Keratinocyte (primary cell): ENCODE results near the gene PLEKHA8. TPM values are rescaled to one million over a fixed set of nuclear protein-coding genes. Genes with fewer than 3 reads are reported as not detected.

ENCODE experiments used
- DNase-seq: peaks from one replicate; pipeline ENCODE4 v3.0.0-alpha.2; 2011; ENCODE audit warnings: low read depth, missing footprints, low spot score
- FAIRE-seq: peaks from 2 replicates; lab custom pipeline; 2011; peaks lifted over from hg19 to GRCh38; lab: Jason Lieb, UNC
- H2AFZ ChIP-seq: 2 replicates; pipeline ENCODE4 v1.6.0; 2012; ENCODE audit warnings: low read length, control low read depth, inconsistent platforms; ENCODE audit not compliant: control insufficient read depth
- H3K27ac ChIP-seq: 2 replicates; pipeline ENCODE4 v1.5.1; 2011; ENCODE audit warnings: low read length; ENCODE audit not compliant: control insufficient read depth, insufficient read depth
- H3K27me3 ChIP-seq: 3 replicates; pipeline ENCODE4 v1.6.0; 2011; ENCODE audit warnings: low read length; ENCODE audit not compliant: control insufficient read depth, insufficient read depth; ENCODE audit errors: extremely low read depth
- H3K36me3 ChIP-seq, 2 experiments: 2 replicates in 1 of 2; 3 replicates in 1 of 2; pipeline ENCODE4 v1.5.1; 2011; ENCODE audit warnings: low read length in 2 of 2, mild to moderate bottlenecking in 1 of 2; ENCODE audit not compliant: control insufficient read depth in 2 of 2, insufficient read depth in 2 of 2; ENCODE audit errors: extremely low read depth in 1 of 2
- H3K4me1 ChIP-seq: 3 replicates; pipeline ENCODE4 v1.5.1; 2011; ENCODE audit warnings: low read length; ENCODE audit not compliant: control insufficient read depth, insufficient read depth; ENCODE audit errors: extremely low read depth
- H3K4me2 ChIP-seq: 3 replicates; pipeline ENCODE4 v1.6.0; 2011; ENCODE audit warnings: low read depth, low read length; ENCODE audit not compliant: control insufficient read depth, insufficient read depth; ENCODE audit errors: extremely low read depth
- H3K4me3 ChIP-seq, 3 experiments: fragments of 200-600 bp in 1 of 3; sonication (generic) in 1 of 3; 2 replicates in 2 of 3; 3 replicates in 1 of 3; pipeline ENCODE4 v1.5.1; 2011 to 2016; ENCODE audit warnings: low read length in 3 of 3, mild to moderate bottlenecking in 3 of 3, control low read depth in 2 of 3, inconsistent platforms in 1 of 3, low read depth in 1 of 3, mixed read lengths in 1 of 3, mixed run types in 1 of 3, moderate library complexity in 1 of 3; ENCODE audit not compliant: control insufficient read depth in 2 of 3, insufficient read depth in 2 of 3; ENCODE audit errors: extremely low read depth in 1 of 3
- H3K79me2 ChIP-seq: 2 replicates; pipeline ENCODE4 v1.6.0; 2012; ENCODE audit warnings: low read length; ENCODE audit not compliant: control insufficient read depth, insufficient read depth
- H3K9ac ChIP-seq: 3 replicates; pipeline ENCODE4 v1.6.0; 2011; ENCODE audit warnings: low read length; ENCODE audit not compliant: control insufficient read depth, insufficient read depth; ENCODE audit errors: extremely low read depth
- H3K9me1 ChIP-seq: 3 replicates; pipeline ENCODE4 v1.6.0; 2011; ENCODE audit warnings: low read length; ENCODE audit not compliant: control insufficient read depth, insufficient read depth; ENCODE audit errors: extremely low read depth
- H3K9me3 ChIP-seq: 2 replicates; pipeline ENCODE4 v1.5.1; 2012; ENCODE audit warnings: low read depth, low read length; ENCODE audit not compliant: control insufficient read depth
- H4K20me1 ChIP-seq: 3 replicates; pipeline ENCODE4 v1.6.0; 2011; ENCODE audit warnings: low read length; ENCODE audit not compliant: control insufficient read depth, insufficient read depth; ENCODE audit errors: extremely low read depth
- EZH2 ChIP-seq: IDR thresholded peaks from one replicate; pipeline ENCODE4 v1.6.1; 2012; ENCODE audit warnings: inconsistent platforms, mild to moderate bottlenecking, low read length, moderate library complexity
- dilution Hi-C: fragments of 300-500 bp; cut with MboI; formaldehyde crosslinking; loops from one replicate; pipeline ENCODE4 v1.7.0; 2020; ENCODE audit warnings: low sequenced_read_pairs; ENCODE audit not compliant: extremely low pct_ligation_motif_present
- polyA plus RNA-seq, 5 experiments: library from polyadenylated mRNA; depleted of rRNA in 3 of 5; stranded (reverse) in 3 of 5; stranded (forward) in 1 of 5; unstranded in 1 of 5; fragments of >200 nt; gene quantifications; 1 replicate in 1 of 5; 2 replicates in 3 of 5; 3 replicates in 1 of 5; pipeline versions ENCODE4 v1.2.1 to v1.2.3, GENCODE V29; 2011 to 2012; ENCODE audit warnings: missing spikeins in 2 of 5, low read depth in 1 of 5, low replicate concordance in 1 of 5
- TF ChIP-seq, protein P1 (sequence below), 3 experiments: IDR thresholded peaks in 1 of 3; conservative IDR thresholded peaks in 1 of 3; optimal IDR thresholded peaks in 1 of 3; 2 replicates in 2 of 3; 3 replicates in 1 of 3; pipeline versions ENCODE3 to v1.5.1; 2011; ENCODE audit warnings: low read length in 3 of 3, mild to moderate bottlenecking in 3 of 3, moderate library complexity in 2 of 3, control low read depth in 1 of 3, inconsistent platforms in 1 of 3; ENCODE audit not compliant: insufficient read depth in 2 of 3; ENCODE audit errors: extremely low read depth in 1 of 3

Gene PLEKHA8
- polyA plus RNA-seq, 1 donor (not counting 4 experiments of a cell fraction or from before 2014, with no cell fraction given), result 9.6 TPM

DNA sequence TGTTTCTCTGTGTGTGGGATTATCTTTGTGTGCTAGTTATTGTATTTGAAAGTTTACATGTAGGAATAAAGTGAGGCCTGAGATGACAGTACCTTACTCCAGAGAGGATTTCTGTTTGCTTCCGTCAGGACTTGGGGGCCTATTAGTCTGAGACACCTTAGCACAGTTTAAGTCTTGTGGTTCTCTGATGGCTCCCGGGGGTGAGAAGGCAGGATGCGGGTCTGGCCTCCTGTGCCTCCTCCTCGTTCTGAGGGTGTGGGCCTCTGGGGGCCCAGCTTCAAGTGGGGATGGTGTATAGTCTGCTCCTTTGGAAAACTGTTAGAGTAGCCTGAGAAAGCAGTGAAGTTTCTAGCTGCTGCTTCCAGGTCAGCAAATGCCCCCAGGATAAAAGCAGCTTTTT lies 119.0 kb downstream of the PLEKHA8 start:
- H3K79me2 ChIP-seq, result peaks cover 2% of the 10 kb centered on the region
- no peak overlapping the region for H2AFZ ChIP-seq
- H3K9me1 ChIP-seq, result no peaks in the 10 kb centered on the region
- H3K4me3 ChIP-seq, result no peak overlapping the region
- no peaks in the 10 kb centered on the region for H3K36me3 ChIP-seq
- H3K9ac ChIP-seq, result no peak overlapping the region
- no peak overlapping the region for H3K4me2 ChIP-seq
- H4K20me1 ChIP-seq, result no peaks in the 10 kb centered on the region
- no peaks in the 10 kb centered on the region for H3K27me3 ChIP-seq
- no peak for TF ChIP-seq EZH2
- TF ChIP-seq, protein P1, sequence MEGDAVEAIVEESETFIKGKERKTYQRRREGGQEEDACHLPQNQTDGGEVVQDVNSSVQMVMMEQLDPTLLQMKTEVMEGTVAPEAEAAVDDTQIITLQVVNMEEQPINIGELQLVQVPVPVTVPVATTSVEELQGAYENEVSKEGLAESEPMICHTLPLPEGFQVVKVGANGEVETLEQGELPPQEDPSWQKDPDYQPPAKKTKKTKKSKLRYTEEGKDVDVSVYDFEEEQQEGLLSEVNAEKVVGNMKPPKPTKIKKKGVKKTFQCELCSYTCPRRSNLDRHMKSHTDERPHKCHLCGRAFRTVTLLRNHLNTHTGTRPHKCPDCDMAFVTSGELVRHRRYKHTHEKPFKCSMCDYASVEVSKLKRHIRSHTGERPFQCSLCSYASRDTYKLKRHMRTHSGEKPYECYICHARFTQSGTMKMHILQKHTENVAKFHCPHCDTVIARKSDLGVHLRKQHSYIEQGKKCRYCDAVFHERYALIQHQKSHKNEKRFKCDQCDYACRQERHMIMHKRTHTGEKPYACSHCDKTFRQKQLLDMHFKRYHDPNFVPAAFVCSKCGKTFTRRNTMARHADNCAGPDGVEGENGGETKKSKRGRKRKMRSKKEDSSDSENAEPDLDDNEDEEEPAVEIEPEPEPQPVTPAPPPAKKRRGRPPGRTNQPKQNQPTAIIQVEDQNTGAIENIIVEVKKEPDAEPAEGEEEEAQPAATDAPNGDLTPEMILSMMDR (optimal IDR thresholded peaks at IDR 0.05 in 1 of 3, IDR thresholded peaks at IDR 0.05 in 1 of 3, conservative IDR thresholded peaks at IDR 0.05 in 1 of 3; ENCODE audit: extremely low read depth in 1 of 3, insufficient read depth in 2 of 3, low read length in 3 of 3), result no peak
- no peak overlapping the region for H3K27ac ChIP-seq
- dilution Hi-C loops, result no loop called here
- peaks cover 39% of the 10 kb centered on the region for H3K4me1 ChIP-seq
- no peak for FAIRE-seq
- H3K9me3 ChIP-seq, result no peaks in the 10 kb centered on the region
- no peak for DNase-seq

DNA sequence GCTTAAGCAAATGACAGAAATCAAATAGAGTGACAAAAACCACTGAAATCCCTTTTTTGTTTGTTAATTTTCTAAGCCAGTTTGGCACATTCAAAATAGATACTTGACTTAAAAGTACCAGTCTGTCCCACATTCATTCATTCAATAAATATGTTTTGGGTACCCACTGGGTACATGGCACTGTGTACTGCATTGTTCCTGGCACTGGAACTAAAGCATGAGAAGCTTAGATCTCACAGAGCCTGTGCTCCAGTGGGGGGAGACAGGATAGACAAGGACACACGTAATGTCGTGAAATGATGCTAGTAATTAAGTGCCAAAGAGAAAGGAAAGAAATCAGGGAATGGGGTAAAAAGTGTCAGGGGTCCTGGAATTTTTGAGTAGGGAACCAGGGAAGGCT lies 119.6 kb downstream of the PLEKHA8 start:
- DNase-seq (no peak), FAIRE-seq (no peak)
- TF ChIP-seq, protein P1 (optimal IDR thresholded peaks at IDR 0.05 in 1 of 3, IDR thresholded peaks at IDR 0.05 in 1 of 3, conservative IDR thresholded peaks at IDR 0.05 in 1 of 3; ENCODE audit: extremely low read depth in 1 of 3, insufficient read depth in 2 of 3, low read length in 3 of 3), result no peak
- TF ChIP-seq EZH2, result no peak
- no peaks in the 10 kb centered on the region for H3K27me3 ChIP-seq
- H3K4me2 ChIP-seq, result no peak overlapping the region
- H3K9me1 ChIP-seq, result no peaks in the 10 kb centered on the region
- H3K79me2 ChIP-seq, result peaks cover 2% of the 10 kb centered on the region
- H3K9me3 ChIP-seq, result no peaks in the 10 kb centered on the region
- H3K9ac ChIP-seq, result no peak overlapping the region
- dilution Hi-C loops, result no loop called here
- peaks cover 33% of the 10 kb centered on the region for H3K4me1 ChIP-seq
- no peak overlapping the region for H3K4me3 ChIP-seq
- H4K20me1 ChIP-seq, result no peaks in the 10 kb centered on the region
- no peak overlapping the region for H2AFZ ChIP-seq
- no peaks in the 10 kb centered on the region for H3K36me3 ChIP-seq
- no peak overlapping the region for H3K27ac ChIP-seq
